Large intestine (tissue), 3 donors: ENCODE data around the gene GLUD1. TPM values are rescaled to one million over a fixed set of nuclear protein-coding genes. Genes with fewer than 3 reads are reported as not detected.
A peak's percentile ranks its signal among the peaks of the same experiment; 100 is the strongest.
"Not testable (repeated sequence)": the region's sequence is repeated elsewhere in the genome, so short reads cannot be mapped to it uniquely, and the experiment has no call there.

ENCODE experiments used
- DNase-seq, 2 donors: peaks; one replicate each; pipeline versions ENCODE4 v3.0.0 to v3.0.0-alpha.2; 2013
- H3K27ac ChIP-seq: one replicate; pipeline ENCODE4 v1.5.1; 2013; ENCODE audit warnings: low read length
- H3K27me3 ChIP-seq: 2 replicates; pipeline ENCODE4 v1.6.1; 2013; ENCODE audit warnings: low read length; ENCODE audit not compliant: control insufficient read depth, insufficient read depth
- H3K36me3 ChIP-seq: 2 replicates; pipeline ENCODE4 v1.6.1; 2013; ENCODE audit warnings: low read length; ENCODE audit not compliant: control insufficient read depth, insufficient read depth
- H3K4me1 ChIP-seq: one replicate; pipeline ENCODE4 v1.6.1; 2013; ENCODE audit warnings: low read length; ENCODE audit not compliant: control insufficient read depth, insufficient read depth
- H3K4me3 ChIP-seq: one replicate; pipeline ENCODE4 v1.5.1; 2013; ENCODE audit warnings: low read length
- H3K9me3 ChIP-seq: one replicate; pipeline ENCODE4 v1.6.1; 2013; ENCODE audit warnings: mild to moderate bottlenecking, low read depth, low read length, moderate library complexity; ENCODE audit not compliant: control insufficient read depth
- WGBS: methylation state at CpG from one replicate; pipeline ENCODE4 v1.1.5; 2013; ENCODE audit warnings: low lambda C conversion rate; ENCODE audit not compliant: insufficient coverage; 5-methylcytosine and 5-hydroxymethylcytosine counted together
- polyA plus RNA-seq: library from polyadenylated mRNA; unstranded; fragments of 120-200 nt; gene quantifications from one replicate; pipeline ENCODE4 v1.2.1, GENCODE V29; 2013

The GLUD1 gene
- polyA plus RNA-seq, 1 donor: 142 TPM

DNA sequence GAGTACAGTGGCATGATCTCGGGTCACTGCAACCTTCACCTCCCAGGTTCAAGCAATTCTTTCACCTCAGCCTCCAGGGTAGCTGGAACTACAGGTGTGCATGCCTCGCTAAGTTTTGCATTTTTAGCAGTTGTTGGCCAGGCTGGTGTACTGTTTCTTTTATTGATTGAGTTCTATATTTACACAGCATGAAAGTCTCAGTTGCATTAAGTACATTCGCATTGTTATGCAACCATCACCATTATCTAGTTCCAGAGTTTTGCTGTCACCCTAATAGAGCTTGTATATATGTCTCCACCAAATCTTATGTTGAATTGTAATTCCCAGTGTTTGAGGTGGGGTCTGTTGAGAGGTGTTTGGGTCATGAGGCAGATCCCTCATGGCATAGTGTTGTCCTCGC, 28.7 kb upstream of the GLUD1 start:
- not testable (repeated sequence) for H3K27me3 ChIP-seq, H3K4me3 ChIP-seq, DNase-seq, H3K27ac ChIP-seq, H3K36me3 ChIP-seq, H3K9me3 ChIP-seq, H3K4me1 ChIP-seq
- WGBS: no CpG with 5 or more reads among the region's 4 CpGs

DNA sequence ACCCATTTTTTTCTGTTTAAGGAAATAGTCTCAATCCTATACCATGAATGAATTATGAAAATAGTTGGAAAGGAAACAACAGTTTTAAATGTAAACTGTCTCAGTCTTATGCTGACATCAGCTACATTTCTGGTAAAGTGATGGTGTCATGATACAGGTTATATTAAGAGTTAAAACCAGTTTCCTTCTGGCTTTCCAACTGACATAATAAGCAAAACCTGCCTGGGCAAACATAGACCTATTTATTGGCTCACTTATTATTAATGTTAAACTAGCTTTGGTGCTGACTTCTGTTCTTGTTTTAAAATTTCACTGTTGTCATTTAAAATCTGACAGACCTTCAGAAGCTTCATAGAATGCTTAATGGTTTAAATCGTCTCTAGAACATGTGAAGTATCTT, 24.4 kb upstream of the GLUD1 start:
- not testable (repeated sequence) for H3K4me1 ChIP-seq, H3K36me3 ChIP-seq, H3K27ac ChIP-seq, H3K9me3 ChIP-seq, H3K27me3 ChIP-seq, DNase-seq, H3K4me3 ChIP-seq
- WGBS: no CpG with 5 or more reads among the region's 1 CpG

DNA sequence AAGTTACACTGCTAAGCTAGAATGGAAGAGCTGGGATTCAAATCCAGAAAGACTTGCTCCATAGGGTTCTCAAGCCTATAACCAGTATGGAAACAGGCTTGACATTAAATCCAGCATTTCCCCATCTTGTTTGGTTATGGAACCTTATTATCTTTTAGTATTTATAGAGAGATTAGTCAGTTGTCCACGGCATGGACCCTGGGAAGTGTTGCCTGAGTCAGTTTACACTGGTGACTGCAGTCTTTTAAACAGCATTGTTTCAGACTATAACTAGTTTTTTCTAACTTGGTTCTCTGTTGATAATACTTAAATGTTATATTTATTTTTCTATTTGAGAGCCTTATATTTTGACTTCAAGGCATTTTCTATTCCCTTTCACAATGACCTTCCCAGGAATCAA, 23.5 kb upstream of the GLUD1 start:
- H3K9me3 ChIP-seq, H3K27me3 ChIP-seq, H3K4me3 ChIP-seq, H3K36me3 ChIP-seq, H3K27ac ChIP-seq, H3K4me1 ChIP-seq, DNase-seq: not testable (repeated sequence)
- WGBS: no CpG with 5 or more reads among the region's 1 CpG

DNA sequence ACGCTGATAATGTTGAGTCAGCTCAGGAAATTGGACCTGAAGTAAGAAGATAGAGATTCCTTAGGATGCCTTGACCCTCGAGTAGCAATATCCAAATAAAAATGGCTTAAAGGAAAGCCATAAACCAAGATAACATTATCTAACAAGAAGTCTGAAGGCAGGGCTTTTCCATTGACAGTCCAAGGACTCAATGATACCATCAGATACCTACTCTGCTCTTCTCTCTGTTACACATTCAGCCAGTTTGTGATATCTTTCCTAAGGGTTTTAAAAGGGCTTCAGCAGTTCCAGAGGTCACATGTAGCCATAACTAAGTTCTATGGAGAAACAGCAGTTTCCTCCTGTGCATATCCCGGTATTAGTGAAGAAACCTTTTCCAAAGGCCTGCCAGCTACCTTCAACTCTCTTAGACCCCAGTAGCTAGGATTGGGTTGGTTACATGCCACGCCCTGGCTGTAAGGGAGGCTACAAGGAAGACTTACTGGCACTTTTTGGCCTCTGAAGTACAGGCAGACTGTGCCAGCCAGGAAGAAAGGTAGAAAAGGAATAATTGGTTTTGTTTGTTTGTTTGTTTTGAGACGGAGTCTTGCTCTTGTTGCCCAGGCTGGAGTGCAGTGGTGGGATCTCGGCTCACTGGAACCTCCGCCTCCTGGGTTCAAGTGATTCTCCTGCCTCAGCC, 10.9 kb upstream of the GLUD1 start:
- no peaks in the 10 kb centered on the region for H3K27me3 ChIP-seq

DNA sequence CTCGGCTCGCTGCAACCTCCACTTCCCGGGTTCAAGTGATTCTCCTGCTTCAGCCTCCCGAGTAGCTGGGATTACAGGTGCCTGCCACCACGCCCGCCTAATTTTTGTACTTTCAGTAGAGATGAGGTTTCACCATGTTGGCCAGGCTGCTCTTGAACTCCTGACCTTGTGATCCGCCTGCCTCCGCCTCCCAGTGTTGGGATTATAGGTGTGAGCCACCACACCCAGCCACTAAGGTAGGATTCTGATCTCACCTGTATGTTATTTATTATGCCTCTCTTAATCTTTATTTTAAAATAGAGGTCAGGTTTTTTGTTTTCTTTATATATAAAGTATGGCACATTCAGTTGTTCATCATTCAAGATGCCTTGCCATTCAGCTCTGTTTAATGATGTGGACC, 10.1 kb upstream of the GLUD1 start:
- not testable (repeated sequence) for H3K36me3 ChIP-seq, H3K27me3 ChIP-seq, H3K4me3 ChIP-seq, H3K9me3 ChIP-seq
- DNase-seq: peak in 1 of 2 donors; percentile 30
- Histone ChIP-seq H3K4me1 (peaks cover 20% of the 10 kb centered on the region), H3K27ac (peak overlapping the region; percentile 82)
- 80% methylated on average over 1 of the region's 8 CpGs for WGBS

More for the DNA sequence above, 10.9 kb upstream of the GLUD1 start:
- H3K9me3 ChIP-seq: no peaks in the 10 kb centered on the region
- H3K27ac ChIP-seq: peak overlapping the region; percentile 82
- 20% methylated on average over 1 of the region's 7 CpGs for WGBS
- H3K4me3 ChIP-seq: no peak overlapping the region
- H3K4me1 ChIP-seq: peaks cover 20% of the 10 kb centered on the region
- peak; percentile 68 to 89 for DNase-seq
- H3K36me3 ChIP-seq: peaks cover 6% of the 10 kb centered on the region

DNA sequence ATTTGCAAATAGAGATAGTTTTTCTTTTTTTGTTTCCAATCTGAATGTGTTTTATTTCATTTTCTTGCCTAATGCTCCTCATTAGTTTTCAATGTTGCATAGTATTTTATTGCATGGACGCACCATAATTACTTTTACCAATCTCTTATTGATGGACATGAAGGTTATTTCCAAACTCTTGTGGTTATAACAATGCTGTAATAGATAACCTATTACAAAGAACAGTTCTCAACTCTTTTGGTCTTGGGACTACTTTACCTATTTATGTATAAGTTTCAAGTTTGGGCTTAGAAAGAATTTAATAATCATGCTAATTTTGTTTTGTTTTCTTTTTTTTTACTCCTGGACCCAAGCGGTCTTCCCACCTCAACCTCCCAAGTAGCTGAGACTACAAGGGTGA, 7.4 kb upstream of the GLUD1 start:
- no peaks in the 10 kb centered on the region for H3K27me3 ChIP-seq
- no peak for DNase-seq
- 67% methylated on average over 1 of the region's 2 CpGs for WGBS
- no peak overlapping the region for H3K4me3 ChIP-seq
- H3K4me1 ChIP-seq: peaks cover 16% of the 10 kb centered on the region
- peaks cover 6% of the 10 kb centered on the region for H3K36me3 ChIP-seq
- H3K9me3 ChIP-seq: no peaks in the 10 kb centered on the region
- H3K27ac ChIP-seq: no peak overlapping the region

DNA sequence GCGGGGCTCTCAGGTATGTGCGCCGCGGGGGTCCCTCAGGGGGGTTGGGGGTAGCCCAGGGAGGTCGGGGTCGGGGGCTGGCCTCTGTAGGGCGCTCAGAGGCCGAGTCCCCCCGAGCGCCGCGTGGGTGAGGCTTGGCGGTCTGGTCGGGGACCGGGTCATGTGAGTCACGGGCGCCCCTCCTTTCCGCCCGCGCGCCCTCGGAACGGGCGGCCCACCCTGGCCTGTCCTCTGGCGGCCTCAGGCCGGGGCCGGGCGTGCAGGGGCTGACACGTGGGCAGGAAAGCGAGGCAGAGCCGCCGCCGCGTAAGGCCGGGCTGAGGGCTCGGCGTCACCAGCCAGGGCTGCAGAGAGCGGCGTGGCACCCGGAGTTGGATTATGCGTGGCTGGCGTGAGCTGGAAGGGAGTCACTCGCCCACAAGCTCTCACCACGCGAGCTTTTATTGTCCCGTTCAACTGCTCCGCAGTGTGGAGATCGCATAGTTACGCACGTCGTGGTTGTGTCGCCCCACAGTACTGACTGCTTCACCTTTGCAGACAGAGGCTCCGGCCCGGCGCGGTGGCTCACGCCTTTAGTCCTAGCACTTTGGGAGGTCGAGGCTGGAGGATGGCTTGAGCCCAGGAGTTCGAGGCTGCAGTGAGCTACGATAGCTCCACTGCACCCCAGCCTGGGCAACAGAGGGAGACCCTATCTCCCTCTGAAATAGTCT, 748 bp upstream of the GLUD1 start:
- Histone ChIP-seq H3K9me3 (no peaks in the 10 kb centered on the region), H3K36me3 (peaks cover 6% of the 10 kb centered on the region), H3K27ac (peak overlapping the region; percentile 90), H3K4me3 (peak overlapping the region; percentile 76), H3K27me3 (no peaks in the 10 kb centered on the region), H3K4me1 (peaks cover 8% of the 10 kb centered on the region)
- DNase-seq: peak; percentile 73 to 90
- WGBS: no CpG with 5 or more reads among the region's 60 CpGs

DNA sequence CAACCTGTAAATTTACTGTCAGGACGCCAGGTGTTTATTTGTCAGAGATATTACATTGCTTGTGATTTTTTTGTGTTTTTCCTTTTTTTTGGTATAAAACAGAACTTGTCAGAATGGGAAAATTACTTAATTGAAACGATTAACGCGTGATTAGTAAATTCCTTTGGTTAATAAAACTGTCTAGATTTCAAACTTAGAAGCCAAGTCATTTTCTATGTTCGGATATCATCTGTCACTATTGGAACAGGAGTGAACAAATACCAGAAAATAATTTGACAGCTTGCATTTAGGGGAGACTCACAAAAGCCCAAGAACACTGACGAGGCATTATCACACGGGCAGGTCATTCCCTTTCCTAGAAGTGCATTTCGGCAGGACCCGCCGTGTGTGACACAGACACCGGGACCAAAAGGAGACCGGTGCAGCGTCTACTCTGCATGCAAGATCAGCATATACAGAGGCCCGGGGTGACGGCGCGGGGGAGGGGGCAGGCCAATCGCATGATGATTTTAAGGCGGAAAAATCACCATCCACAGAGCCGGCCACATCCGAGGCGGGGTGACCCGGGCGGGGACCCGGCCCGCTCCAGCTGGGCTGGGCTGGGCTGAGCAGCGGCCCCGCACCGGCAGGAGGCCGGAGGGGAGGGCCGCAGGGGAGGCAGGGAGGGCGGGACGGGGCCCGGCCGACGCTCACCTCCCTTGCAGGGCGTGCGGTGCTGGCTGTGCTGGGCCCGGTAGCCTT, 841 bp downstream of the GLUD1 start:
- peak; percentile 41 to 72 for DNase-seq
- Histone ChIP-seq H3K27me3 (no peaks in the 10 kb centered on the region), H3K36me3 (peaks cover 8% of the 10 kb centered on the region)

DNA sequence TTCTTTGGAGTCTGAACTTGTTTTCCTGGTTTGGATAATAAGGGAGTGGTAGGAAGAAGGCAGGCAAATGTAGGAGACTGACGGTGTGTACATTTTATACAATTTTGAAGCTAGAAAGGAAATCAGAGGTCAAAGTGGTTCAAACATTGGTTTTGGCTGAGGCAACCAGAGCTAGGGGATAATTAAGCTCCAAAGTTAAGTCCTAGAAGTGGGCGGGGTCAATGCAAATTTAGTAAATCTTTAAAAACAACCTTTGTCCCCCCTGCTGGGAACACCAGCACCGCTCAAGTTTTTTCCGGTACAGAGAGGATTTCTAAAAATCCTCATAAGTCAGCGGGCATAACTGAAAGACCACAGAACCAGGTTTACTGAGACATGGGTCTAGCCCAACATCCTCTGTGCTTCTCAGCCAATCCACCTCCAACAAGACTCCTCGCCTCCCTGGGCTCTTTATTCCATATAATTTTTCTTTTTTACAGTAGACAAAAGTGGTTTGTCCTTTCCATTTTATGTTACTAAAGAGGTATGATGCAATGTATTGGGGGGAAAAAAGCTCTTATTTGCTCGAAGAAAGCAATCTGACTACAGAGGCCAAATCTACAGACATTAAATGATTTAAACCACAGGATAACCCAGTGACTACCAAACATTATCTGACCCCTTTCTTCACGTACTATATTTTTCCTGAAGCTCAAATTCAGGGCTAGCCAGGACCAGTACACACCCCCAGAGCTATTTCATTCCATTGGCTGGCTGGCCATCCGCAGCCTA, 1.6 kb downstream of the GLUD1 start:
- H3K27ac ChIP-seq: peak overlapping the region; percentile 22
- H3K36me3 ChIP-seq: peaks cover 6% of the 10 kb centered on the region
- peak in 1 of 2 donors; percentile 70 for DNase-seq
- H3K27me3 ChIP-seq: no peaks in the 10 kb centered on the region
- H3K9me3 ChIP-seq: no peaks in the 10 kb centered on the region
- peak overlapping the region; percentile 79 for H3K4me3 ChIP-seq
- H3K4me1 ChIP-seq: peaks cover 8% of the 10 kb centered on the region
- 0% methylated on average over 3 of the region's 9 CpGs for WGBS

More for the DNA sequence above, 841 bp downstream of the GLUD1 start:
- Histone ChIP-seq H3K4me3 (peak overlapping the region; percentile 79), H3K9me3 (no peaks in the 10 kb centered on the region), H3K27ac (peak overlapping the region; percentile 80), H3K4me1 (peaks cover 8% of the 10 kb centered on the region)
- WGBS: 0% methylated on average over 4 of the region's 39 CpGs

DNA sequence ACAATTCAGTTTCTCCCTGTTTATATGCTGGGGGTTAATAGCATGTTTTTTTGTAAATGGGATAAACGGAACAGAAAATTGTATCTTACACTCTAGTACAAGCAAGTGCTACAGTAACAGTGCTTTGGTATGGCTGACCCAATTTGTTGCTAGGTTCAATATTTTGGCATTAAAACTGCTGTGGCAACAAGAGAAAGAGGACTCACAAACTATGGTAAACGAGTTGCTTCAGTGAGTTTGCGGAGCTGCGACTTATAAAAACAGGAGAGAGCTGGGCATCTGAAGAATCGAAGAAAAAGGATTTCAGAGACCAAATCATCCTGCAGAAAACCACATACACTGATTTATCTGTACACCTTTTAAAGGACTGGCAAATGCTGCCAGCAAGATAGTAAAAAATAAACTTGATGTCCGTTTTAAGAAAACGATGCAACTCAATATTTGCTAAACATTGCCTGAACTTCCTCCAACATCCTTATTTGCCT, 2.2 kb downstream of the GLUD1 start:
- H3K4me1 ChIP-seq: peaks cover 8% of the 10 kb centered on the region
- H3K4me3 ChIP-seq: peak overlapping the region; percentile 79
- no peak for DNase-seq
- peak overlapping the region; percentile 22 for H3K27ac ChIP-seq
- H3K36me3 ChIP-seq: peaks cover 11% of the 10 kb centered on the region
- no peaks in the 10 kb centered on the region for H3K9me3 ChIP-seq
- H3K27me3 ChIP-seq: no peaks in the 10 kb centered on the region
- WGBS: 0% methylated on average over 2 of the region's 7 CpGs
